Astrocyte (in vitro differentiated cells and primary cell): ENCODE results near the gene ING2. TPM values are rescaled to one million over a fixed set of nuclear protein-coding genes. Genes with fewer than 3 reads are reported as not detected.

Source experiments
- DNase-seq: peaks from one replicate; pipeline ENCODE4 v3.0.0-alpha.2; 2010; ENCODE audit warnings: low read depth
- FAIRE-seq: peaks from 2 replicates; lab custom pipeline; 2011; peaks lifted over from hg19 to GRCh38; lab: Jason Lieb, UNC
- H2AFZ ChIP-seq: 2 replicates; pipeline ENCODE4 v1.6.0; 2012; ENCODE audit warnings: low read depth, low read length, inconsistent platforms
- H3K27ac ChIP-seq: 2 replicates; pipeline ENCODE4 v1.5.1; 2011; ENCODE audit warnings: low read depth, low read length, inconsistent platforms
- H3K27me3 ChIP-seq: 2 replicates; pipeline ENCODE4 v1.6.0; 2011; ENCODE audit warnings: low read length, inconsistent platforms; ENCODE audit not compliant: insufficient read depth
- H3K36me3 ChIP-seq: 2 replicates; pipeline ENCODE4 v1.5.1; 2011; ENCODE audit warnings: low read length, inconsistent platforms; ENCODE audit not compliant: insufficient read depth
- H3K4me1 ChIP-seq: 2 replicates; pipeline ENCODE4 v1.5.1; 2011; ENCODE audit warnings: low read length, inconsistent platforms; ENCODE audit not compliant: insufficient read depth
- H3K4me2 ChIP-seq: 2 replicates; pipeline ENCODE4 v1.6.0; 2012; ENCODE audit warnings: low read length, inconsistent platforms
- H3K4me3 ChIP-seq: 2 replicates; pipeline ENCODE4 v1.5.1; 2011; ENCODE audit warnings: low read depth, mild to moderate bottlenecking, low read length, inconsistent platforms; ENCODE audit not compliant: insufficient read depth
- H3K79me2 ChIP-seq: 2 replicates; pipeline ENCODE4 v1.6.0; 2012; ENCODE audit warnings: mild to moderate bottlenecking, low read length, inconsistent platforms; ENCODE audit not compliant: insufficient read depth
- H3K9ac ChIP-seq: 2 replicates; pipeline ENCODE4 v1.6.0; 2012; ENCODE audit warnings: mild to moderate bottlenecking, low read length, inconsistent platforms
- H3K9me3 ChIP-seq: 2 replicates; pipeline ENCODE4 v1.5.1; 2012; ENCODE audit warnings: low read depth, mild to moderate bottlenecking, low read length, inconsistent platforms; ENCODE audit not compliant: insufficient read depth
- H4K20me1 ChIP-seq: 2 replicates; pipeline ENCODE4 v1.6.0; 2012; ENCODE audit warnings: low read length, inconsistent platforms; ENCODE audit not compliant: insufficient read depth
- H3K27ac Mint-ChIP-seq: one replicate; pipeline ENCODE4 v1.8.0; 2021; ENCODE audit warnings: mild to moderate bottlenecking, mixed read lengths; ENCODE audit not compliant: unreplicated experiment
- H3K27me3 Mint-ChIP-seq: one replicate; pipeline ENCODE4 v1.8.0; 2021; ENCODE audit warnings: low read depth, mixed read lengths; ENCODE audit not compliant: unreplicated experiment
- H3K36me3 Mint-ChIP-seq: one replicate; pipeline ENCODE4 v1.8.0; 2021; ENCODE audit warnings: low read depth, mixed read lengths; ENCODE audit not compliant: unreplicated experiment
- H3K4me1 Mint-ChIP-seq: one replicate; pipeline ENCODE4 v1.8.0; 2021; ENCODE audit warnings: low read depth, mixed read lengths; ENCODE audit not compliant: unreplicated experiment
- H3K4me3 Mint-ChIP-seq: one replicate; pipeline ENCODE4 v1.8.0; 2021; ENCODE audit warnings: mild to moderate bottlenecking, moderate library complexity, mixed read lengths; ENCODE audit not compliant: unreplicated experiment
- H3K9me3 Mint-ChIP-seq: one replicate; pipeline ENCODE4 v1.8.0; 2021; ENCODE audit warnings: mild to moderate bottlenecking, mixed read lengths; ENCODE audit not compliant: unreplicated experiment
- EZH2 ChIP-seq: IDR thresholded peaks from 2 replicates; pipeline ENCODE4 v1.6.1; 2012; ENCODE audit warnings: mild to moderate bottlenecking, low read length, inconsistent platforms; ENCODE audit not compliant: insufficient read depth
- total RNA-seq: library from RNA; stranded (reverse); gene quantifications from 2 replicates; pipeline ENCODE4 v1.2.1, GENCODE V29; 2021
- TF ChIP-seq, protein P1 (sequence below): IDR thresholded peaks from 2 replicates; pipeline ENCODE4 v1.5.1; 2011; ENCODE audit warnings: low read depth, mild to moderate bottlenecking, inconsistent platforms, low read length, moderate library complexity; ENCODE audit not compliant: insufficient read depth

Gene ING2
- total RNA-seq, 1 donor from 2014 or later = 10.3 TPM

DNA sequence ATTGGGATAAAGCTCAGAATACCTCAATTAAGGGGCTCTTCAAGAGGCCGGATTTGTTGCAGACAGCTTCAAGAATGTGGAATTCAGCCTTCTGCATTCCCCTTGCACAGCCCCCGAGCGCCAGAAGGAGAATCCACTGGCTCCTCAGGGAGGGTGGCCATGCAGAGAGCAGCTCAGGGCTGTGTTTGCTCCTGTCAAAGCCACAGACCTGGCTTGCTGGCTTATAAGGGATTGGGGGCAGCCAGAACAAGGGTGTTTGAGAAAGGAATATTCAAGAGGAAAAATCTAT is 36.8 kb downstream of the ING2 start:
- DNase-seq = no peak
- no peak for FAIRE-seq
- Mint-ChIP-seq H3K4me3 (peak overlapping the region; percentile 4), H3K27me3 (no peaks in the 10 kb centered on the region), H3K36me3 (no peaks in the 10 kb centered on the region), H3K27ac (no peak overlapping the region), H3K9me3 (peaks cover 17% of the 10 kb centered on the region), H3K4me1 (peaks cover 10% of the 10 kb centered on the region)
- peaks cover 4% of the 10 kb centered on the region for H3K9me3 ChIP-seq
- no peaks in the 10 kb centered on the region for H3K4me1 ChIP-seq
- peaks cover 19% of the 10 kb centered on the region for H3K27me3 ChIP-seq
- TF ChIP-seq, protein P1, sequence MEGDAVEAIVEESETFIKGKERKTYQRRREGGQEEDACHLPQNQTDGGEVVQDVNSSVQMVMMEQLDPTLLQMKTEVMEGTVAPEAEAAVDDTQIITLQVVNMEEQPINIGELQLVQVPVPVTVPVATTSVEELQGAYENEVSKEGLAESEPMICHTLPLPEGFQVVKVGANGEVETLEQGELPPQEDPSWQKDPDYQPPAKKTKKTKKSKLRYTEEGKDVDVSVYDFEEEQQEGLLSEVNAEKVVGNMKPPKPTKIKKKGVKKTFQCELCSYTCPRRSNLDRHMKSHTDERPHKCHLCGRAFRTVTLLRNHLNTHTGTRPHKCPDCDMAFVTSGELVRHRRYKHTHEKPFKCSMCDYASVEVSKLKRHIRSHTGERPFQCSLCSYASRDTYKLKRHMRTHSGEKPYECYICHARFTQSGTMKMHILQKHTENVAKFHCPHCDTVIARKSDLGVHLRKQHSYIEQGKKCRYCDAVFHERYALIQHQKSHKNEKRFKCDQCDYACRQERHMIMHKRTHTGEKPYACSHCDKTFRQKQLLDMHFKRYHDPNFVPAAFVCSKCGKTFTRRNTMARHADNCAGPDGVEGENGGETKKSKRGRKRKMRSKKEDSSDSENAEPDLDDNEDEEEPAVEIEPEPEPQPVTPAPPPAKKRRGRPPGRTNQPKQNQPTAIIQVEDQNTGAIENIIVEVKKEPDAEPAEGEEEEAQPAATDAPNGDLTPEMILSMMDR = no peak
- TF ChIP-seq EZH2 = no peak
- no peaks in the 10 kb centered on the region for H3K79me2 ChIP-seq
- H3K27ac ChIP-seq = no peak overlapping the region
- no peaks in the 10 kb centered on the region for H4K20me1 ChIP-seq
- no peak overlapping the region for H3K9ac ChIP-seq
- no peak overlapping the region for H3K4me2 ChIP-seq
- H3K4me3 ChIP-seq = no peak overlapping the region
- no peaks in the 10 kb centered on the region for H3K36me3 ChIP-seq
- no peak overlapping the region for H2AFZ ChIP-seq

- Histone ChIP-seq H3K4me1 (no peaks in the 10 kb centered on the region), H3K4me3 (no peak overlapping the region), H4K20me1 (no peaks in the 10 kb centered on the region), H3K27ac (no peak overlapping the region), H2AFZ (no peak overlapping the region), H3K9ac (no peak overlapping the region), H3K27me3 (peaks cover 19% of the 10 kb centered on the region), H3K4me2 (no peak overlapping the region), H3K79me2 (no peaks in the 10 kb centered on the region), H3K9me3 (peaks cover 4% of the 10 kb centered on the region), H3K36me3 (no peaks in the 10 kb centered on the region)
- no peak overlapping the region for H3K27ac Mint-ChIP-seq
- peaks cover 10% of the 10 kb centered on the region for H3K4me1 Mint-ChIP-seq
- DNase-seq (no peak), FAIRE-seq (no peak)
- TF ChIP-seq EZH2 = no peak
- TF ChIP-seq, protein P1 = no peak
- H3K9me3 Mint-ChIP-seq = peaks cover 17% of the 10 kb centered on the region
- H3K27me3 Mint-ChIP-seq = no peaks in the 10 kb centered on the region
- no peak overlapping the region for H3K4me3 Mint-ChIP-seq
- no peaks in the 10 kb centered on the region for H3K36me3 Mint-ChIP-seq
Measured at GRCh38 chr4:183543435-183543834, 38.6 kb downstream of the ING2 start.

GRCh38 chr4:183544109-183544508 is 39.3 kb downstream of the ING2 start:
- Mint-ChIP-seq H3K9me3 (peaks cover 17% of the 10 kb centered on the region), H3K27me3 (no peaks in the 10 kb centered on the region)

More at GRCh38 chr4:183544109-183544508, 39.3 kb downstream of the ING2 start:
- Histone ChIP-seq H4K20me1 (no peaks in the 10 kb centered on the region), H3K9ac (no peak overlapping the region), H3K4me2 (no peak overlapping the region), H3K36me3 (no peaks in the 10 kb centered on the region), H3K27me3 (peaks cover 17% of the 10 kb centered on the region), H2AFZ (no peak overlapping the region), H3K79me2 (no peaks in the 10 kb centered on the region), H3K9me3 (peaks cover 4% of the 10 kb centered on the region), H3K27ac (no peak overlapping the region), H3K4me1 (no peaks in the 10 kb centered on the region), H3K4me3 (no peak overlapping the region)
- DNase-seq = no peak
- peaks cover 10% of the 10 kb centered on the region for H3K4me1 Mint-ChIP-seq
- H3K36me3 Mint-ChIP-seq = no peaks in the 10 kb centered on the region
- H3K27ac Mint-ChIP-seq = no peak overlapping the region
- no peak for FAIRE-seq
- TF ChIP-seq, protein P1 = no peak
- no peak overlapping the region for H3K4me3 Mint-ChIP-seq
